ENCODE data around the gene ZIC4.
A peak's percentile ranks its signal among the peaks of the same experiment; 100 is the strongest.

Gene ZIC4

DNA sequence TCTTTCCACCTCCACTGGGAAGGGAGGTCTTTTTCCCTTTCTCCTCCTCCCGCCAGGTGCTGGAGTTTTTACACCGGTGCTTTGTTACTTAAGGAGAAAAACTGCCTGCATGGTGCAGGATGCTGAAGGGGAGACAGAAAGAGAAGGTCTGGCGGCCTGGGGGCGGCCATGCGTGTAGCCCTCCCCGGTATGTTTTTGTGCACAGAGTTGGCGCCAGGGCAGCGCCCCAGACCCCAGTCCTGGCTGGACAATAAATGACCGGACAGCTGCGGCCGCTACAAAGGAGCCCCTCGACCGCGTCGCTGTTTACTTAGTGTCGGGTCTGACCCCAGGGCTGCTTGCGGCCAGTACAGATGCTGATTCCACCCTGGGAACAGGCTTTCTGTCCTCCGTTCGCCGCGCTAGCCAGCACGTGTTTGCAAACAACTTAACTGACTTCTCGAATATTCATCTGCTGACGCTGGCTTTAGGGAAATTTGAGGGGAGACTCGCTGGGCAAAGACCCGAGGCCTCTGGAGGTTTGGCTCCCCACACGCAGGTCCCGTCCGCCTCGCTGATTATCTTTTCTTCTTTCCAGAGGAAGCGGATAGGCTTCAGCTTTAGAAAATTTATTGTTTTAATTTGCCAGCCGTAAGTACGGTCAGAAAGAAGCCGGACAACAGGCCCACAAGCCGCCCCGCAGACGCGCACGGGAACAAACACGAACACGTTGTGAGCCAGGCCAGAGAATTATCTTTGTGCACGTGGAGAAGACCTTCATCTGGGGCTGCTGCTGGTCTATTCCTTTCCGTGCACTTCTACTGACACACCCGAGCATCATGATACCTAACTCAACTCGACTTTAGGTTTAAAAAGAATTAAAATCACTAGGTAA lies 46.9 kb downstream of the ZIC4 start:
- Histone ChIP-seq H3K4me2 (ENCODE audit: low read length) (no peak overlapping the region), H3K27me3 (ENCODE audit: control insufficient read depth, insufficient read depth, low read length) (peaks cover 31% of the 10 kb centered on the region), H3K36me3 (ENCODE audit: insufficient read depth, low read length) (no peaks in the 10 kb centered on the region), H3K9ac (ENCODE audit: low read depth, low read length) (no peak overlapping the region), H3K4me3 (ENCODE audit: low read length) (no peak overlapping the region), H3K4me1 (ENCODE audit: control insufficient read depth, insufficient read depth, low read length) (peaks cover 3% of the 10 kb centered on the region), H3K9me3 (replicated peaks; ENCODE audit: low read length) (no peaks in the 10 kb centered on the region)

DNA sequence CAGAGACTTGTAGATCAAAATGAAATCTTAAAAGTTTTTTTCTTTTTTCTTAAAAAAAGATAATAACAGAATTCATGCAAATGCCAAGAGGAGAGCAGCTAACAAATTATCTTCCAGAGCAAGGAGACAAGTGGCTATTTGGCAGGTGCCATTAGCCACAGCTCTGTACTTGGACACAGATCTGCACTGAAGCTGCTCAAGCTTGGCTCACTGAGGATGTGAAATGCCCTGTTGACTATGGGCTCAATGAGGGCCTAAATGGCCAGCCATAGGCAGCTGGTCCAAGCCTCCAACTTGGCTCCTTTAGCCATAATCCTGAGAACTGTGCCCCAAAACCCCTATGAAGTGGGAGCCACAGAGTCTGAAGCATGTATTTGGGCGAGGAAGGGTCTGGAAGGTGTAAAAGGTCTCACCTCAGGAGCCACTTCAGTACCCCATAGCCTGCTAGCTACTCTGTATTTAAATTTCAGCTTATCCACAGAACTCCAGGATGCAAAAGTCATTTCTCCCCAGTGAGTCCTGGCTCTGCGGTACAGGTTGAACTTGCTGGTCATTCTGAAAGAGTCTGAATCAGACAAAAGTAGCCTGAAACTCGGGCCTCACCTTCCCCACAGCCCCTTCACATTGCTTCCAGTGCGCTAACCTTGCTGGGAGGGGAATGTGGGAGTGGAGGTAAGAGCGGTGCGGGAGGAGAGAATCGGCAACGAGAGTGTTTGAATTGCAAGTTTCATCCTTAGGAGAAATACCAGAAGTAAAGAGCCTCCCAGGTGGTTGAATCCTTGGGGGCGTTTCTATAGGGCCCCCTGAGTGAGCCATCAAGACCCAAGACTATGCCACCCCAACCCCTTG lies 48.0 kb downstream of the ZIC4 start:
- Histone ChIP-seq H3K36me3 (ENCODE audit: insufficient read depth, low read length) (no peaks in the 10 kb centered on the region), H3K9ac (ENCODE audit: low read depth, low read length) (no peak overlapping the region), H3K4me3 (ENCODE audit: low read length) (no peak overlapping the region), H3K4me2 (ENCODE audit: low read length) (no peak overlapping the region), H3K9me3 (replicated peaks; ENCODE audit: low read length) (no peaks in the 10 kb centered on the region), H3K4me1 (ENCODE audit: control insufficient read depth, insufficient read depth, low read length) (peaks cover 3% of the 10 kb centered on the region), H3K27me3 (ENCODE audit: control insufficient read depth, insufficient read depth, low read length) (peaks cover 30% of the 10 kb centered on the region)

DNA sequence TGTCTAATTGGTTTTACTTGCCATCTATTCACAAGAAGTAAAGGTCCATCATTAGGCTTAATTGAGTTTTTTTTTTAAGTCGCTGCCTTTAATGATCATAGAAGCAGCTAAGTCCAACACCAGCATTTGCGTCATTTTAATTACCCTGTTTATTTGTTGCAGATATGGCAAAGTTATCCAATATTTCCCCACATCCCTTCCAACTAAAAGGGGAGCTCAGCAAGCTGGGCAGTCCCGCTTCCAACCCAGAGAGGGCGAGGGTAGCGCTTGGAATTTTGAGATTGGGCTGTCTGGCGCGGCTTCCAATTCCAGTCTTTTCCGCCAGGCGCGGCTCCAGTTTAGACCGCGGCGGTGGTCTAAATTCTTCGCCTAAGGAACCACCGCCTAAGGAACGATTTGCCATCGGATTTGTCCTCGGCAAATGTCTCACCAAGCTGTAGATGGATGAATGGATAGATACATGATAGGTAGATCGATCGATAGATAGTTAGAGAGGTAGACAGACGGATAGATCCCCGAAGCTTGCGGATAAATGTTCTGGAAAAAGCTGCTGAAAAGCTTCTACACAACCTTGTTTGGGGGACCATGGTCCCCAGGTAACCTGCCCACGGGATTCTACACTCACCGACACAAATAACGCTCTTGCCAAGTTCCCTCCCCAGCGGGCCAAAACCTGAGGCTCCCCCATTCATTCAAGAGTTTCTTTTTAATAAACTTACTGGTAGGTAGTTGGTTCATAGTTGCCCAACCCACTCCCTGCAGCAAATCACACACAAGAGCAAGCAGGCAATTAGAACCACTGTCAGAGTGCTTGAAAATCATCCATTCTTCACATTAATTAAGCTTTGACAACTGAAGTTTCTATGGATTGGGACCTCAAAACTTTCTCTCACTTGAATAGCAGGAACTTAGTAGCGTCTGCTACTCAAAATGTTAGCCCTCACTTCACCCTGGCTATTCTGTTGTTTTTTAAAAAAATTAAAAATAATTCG lies 49.1 kb downstream of the ZIC4 start:
- no peak overlapping the region for H3K4me2 ChIP-seq (ENCODE audit: low read length)
- no peaks in the 10 kb centered on the region for H3K9me3 ChIP-seq (replicated peaks; ENCODE audit: low read length)
- H3K36me3 ChIP-seq (ENCODE audit: insufficient read depth, low read length) = no peaks in the 10 kb centered on the region
- H3K4me1 ChIP-seq (ENCODE audit: control insufficient read depth, insufficient read depth, low read length) = peaks cover 3% of the 10 kb centered on the region
- peaks cover 30% of the 10 kb centered on the region for H3K27me3 ChIP-seq (ENCODE audit: control insufficient read depth, insufficient read depth, low read length)
- H3K4me3 ChIP-seq (ENCODE audit: low read length) = no peak overlapping the region
- H3K9ac ChIP-seq (ENCODE audit: low read depth, low read length) = no peak overlapping the region

DNA sequence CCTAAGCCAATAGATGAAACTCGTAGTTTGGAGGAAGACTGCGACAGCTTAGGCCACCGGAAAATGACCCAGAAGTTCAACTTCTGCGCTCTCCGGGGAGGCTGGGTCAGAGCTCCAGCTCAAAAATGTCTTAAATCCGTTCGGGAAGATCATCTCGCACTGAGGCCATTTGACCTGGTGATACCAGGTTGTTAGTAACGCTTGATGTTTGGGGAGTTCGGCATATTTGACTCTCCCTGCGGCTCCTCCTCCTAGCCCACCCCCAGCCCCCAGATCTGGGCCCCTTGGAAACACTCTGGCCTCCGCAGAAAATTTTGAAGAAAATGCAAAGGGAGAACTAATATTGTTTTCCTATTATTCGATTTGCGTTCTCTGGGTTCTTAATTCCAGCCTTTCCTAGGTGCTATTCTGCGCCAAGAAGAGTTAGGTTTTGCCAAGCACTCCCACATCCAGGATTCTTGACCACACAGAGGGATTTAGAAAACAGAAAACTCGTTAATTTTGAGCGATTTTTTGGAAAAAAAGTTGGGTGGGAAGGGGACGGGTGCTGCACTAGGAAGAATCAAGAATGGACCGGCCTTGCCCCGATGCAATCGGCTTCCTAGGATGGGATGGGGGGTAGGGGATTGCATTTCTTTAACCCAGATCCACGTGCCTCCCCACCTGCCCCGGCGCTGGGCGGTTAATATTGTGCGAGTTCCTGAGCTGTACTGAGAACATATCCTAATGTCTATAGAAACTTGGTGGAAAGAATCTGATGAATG lies 50.0 kb downstream of the ZIC4 start:
- Histone ChIP-seq H3K4me1 (ENCODE audit: control insufficient read depth, insufficient read depth, low read length) (peaks cover 3% of the 10 kb centered on the region), H3K9me3 (replicated peaks; ENCODE audit: low read length) (no peaks in the 10 kb centered on the region), H3K4me2 (ENCODE audit: low read length) (no peak overlapping the region), H3K27me3 (ENCODE audit: control insufficient read depth, insufficient read depth, low read length) (peaks cover 30% of the 10 kb centered on the region), H3K36me3 (ENCODE audit: insufficient read depth, low read length) (no peaks in the 10 kb centered on the region), H3K9ac (ENCODE audit: low read depth, low read length) (no peak overlapping the region), H3K4me3 (ENCODE audit: low read length) (no peak overlapping the region)

DNA sequence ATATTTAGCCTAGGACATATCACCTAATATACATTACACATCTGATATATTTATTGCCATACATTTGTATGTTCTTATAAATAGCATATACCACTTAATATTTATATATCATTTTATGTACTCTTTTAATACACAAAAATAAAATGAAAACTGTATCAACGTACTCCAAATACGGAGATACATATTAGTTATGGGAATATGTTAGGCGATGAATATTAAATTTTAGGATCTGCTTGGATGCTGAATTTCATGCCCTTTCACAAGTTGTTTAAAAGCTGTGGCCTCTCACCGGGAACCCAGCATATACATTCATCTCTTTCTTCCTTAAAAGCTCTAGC lies 50.6 kb downstream of the ZIC4 start:
- Histone ChIP-seq H3K9me3 (replicated peaks; ENCODE audit: low read length) (no peaks in the 10 kb centered on the region), H3K36me3 (ENCODE audit: insufficient read depth, low read length) (no peaks in the 10 kb centered on the region), H3K4me2 (ENCODE audit: low read length) (no peak overlapping the region), H3K4me1 (ENCODE audit: control insufficient read depth, insufficient read depth, low read length) (peaks cover 3% of the 10 kb centered on the region), H3K27me3 (ENCODE audit: control insufficient read depth, insufficient read depth, low read length) (peaks cover 30% of the 10 kb centered on the region), H3K9ac (ENCODE audit: low read depth, low read length) (no peak overlapping the region), H3K4me3 (ENCODE audit: low read length) (no peak overlapping the region)

DNA sequence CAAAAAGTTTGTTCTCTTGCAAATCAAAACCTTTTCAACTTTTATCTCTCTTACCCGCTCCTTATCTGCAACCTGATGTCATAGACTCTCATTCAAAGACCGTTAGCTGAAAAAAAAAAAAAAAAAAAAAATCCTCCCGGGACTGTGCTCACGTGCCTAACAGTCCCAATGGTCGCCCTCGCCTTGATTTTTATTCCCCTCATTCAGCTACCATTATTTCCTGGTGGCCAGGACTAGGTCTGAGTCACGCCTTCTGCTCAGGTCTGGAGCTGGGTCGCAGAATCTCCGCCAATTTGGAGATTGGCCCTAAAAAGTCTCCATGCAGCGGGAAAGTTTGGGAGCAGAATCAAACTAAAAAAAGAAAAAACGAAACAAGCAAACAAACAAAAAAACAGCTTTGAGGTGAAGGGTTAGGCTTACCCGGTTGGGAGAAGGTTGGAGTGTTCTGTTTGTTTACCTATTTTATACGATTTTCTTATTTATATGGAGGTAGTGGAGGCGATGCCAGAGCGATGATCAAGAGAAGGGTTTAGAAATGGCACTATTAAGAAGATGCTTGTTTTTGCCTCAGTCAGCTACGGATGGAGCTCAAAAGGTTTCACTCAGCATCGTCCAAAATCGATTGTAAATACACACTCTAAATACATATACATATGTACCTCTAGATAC lies 51.1 kb downstream of the ZIC4 start:
- no peak overlapping the region for H3K4me3 ChIP-seq (ENCODE audit: low read length)
- H3K9ac ChIP-seq (ENCODE audit: low read depth, low read length) = no peak overlapping the region
- no peaks in the 10 kb centered on the region for H3K36me3 ChIP-seq (ENCODE audit: insufficient read depth, low read length)
- H3K4me1 ChIP-seq (ENCODE audit: control insufficient read depth, insufficient read depth, low read length) = peaks cover 3% of the 10 kb centered on the region
- H3K9me3 ChIP-seq (replicated peaks; ENCODE audit: low read length) = no peaks in the 10 kb centered on the region
- H3K4me2 ChIP-seq (ENCODE audit: low read length) = peak overlapping the region; percentile 55
- peaks cover 30% of the 10 kb centered on the region for H3K27me3 ChIP-seq (ENCODE audit: control insufficient read depth, insufficient read depth, low read length)

DNA sequence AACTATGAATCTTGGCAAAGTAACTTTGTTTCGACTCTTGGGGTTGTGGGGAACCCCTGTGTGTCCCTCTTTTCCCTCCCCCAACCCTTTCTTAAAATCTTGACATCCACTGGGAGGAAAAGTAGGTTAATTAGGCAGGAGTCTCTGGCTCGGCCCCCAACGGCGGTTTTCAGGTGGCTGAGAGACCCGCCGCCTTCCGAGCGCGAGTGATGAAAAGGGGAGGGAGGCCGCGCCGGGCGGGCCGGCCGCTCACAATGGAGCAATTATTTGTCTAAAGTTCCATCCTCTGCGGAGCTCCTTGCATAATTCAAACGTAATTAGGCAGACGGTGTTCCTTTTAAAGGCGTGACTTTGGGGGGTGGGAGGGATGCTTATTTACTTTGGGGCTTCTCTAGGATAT lies 51.7 kb downstream of the ZIC4 start:
- Histone ChIP-seq H3K36me3 (ENCODE audit: insufficient read depth, low read length) (no peaks in the 10 kb centered on the region), H3K4me2 (ENCODE audit: low read length) (peak overlapping the region; percentile 55), H3K27me3 (ENCODE audit: control insufficient read depth, insufficient read depth, low read length) (peaks cover 30% of the 10 kb centered on the region), H3K9ac (ENCODE audit: low read depth, low read length) (no peak overlapping the region), H3K4me3 (ENCODE audit: low read length) (peak overlapping the region; percentile 47), H3K4me1 (ENCODE audit: control insufficient read depth, insufficient read depth, low read length) (peaks cover 3% of the 10 kb centered on the region), H3K9me3 (replicated peaks; ENCODE audit: low read length) (no peaks in the 10 kb centered on the region)

DNA sequence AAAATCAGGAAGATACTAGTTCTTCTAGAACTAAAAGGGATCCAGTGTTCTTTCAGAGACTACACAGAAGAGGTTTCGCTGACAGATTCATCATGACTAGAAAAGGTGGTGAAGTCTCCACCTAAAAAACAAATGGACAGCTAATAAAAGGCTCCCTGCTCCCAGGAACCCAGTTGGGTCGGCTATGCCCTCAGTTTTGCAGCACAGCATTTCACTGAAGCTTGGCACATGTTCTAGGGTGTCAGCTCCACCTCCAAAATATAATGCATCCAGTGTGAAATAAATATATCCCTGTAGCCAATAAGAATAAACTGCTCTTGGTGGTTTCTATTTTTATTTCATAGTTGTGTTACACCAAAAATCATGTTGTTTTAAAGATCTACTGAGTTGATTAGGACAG lies 55.0 kb downstream of the ZIC4 start:
- Histone ChIP-seq H3K9me3 (replicated peaks; ENCODE audit: low read length) (no peaks in the 10 kb centered on the region), H3K27me3 (ENCODE audit: control insufficient read depth, insufficient read depth, low read length) (peaks cover 20% of the 10 kb centered on the region), H3K4me3 (ENCODE audit: low read length) (no peak overlapping the region), H3K4me2 (ENCODE audit: low read length) (no peak overlapping the region), H3K36me3 (ENCODE audit: insufficient read depth, low read length) (no peaks in the 10 kb centered on the region), H3K4me1 (ENCODE audit: control insufficient read depth, insufficient read depth, low read length) (peaks cover 3% of the 10 kb centered on the region), H3K9ac (ENCODE audit: low read depth, low read length) (no peak overlapping the region)

DNA sequence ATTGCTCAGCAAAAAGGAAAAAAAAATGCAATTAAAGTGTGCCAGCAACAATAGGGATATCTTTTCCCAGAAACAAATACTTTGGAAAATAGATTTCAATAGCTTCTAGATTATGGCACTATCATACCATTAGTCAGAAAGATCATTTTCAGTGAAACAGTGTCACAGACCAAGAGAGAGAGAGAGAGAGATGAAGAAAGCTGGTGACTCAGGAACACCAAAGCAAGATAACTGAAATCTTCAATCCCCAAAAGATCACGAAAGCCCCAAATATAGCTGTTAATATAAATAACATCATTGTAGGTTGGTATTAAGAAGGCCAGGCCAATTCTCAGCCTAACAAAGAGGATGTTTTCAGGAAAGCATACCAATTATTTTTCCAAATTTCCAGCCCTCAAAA lies 57.4 kb downstream of the ZIC4 start:
- Histone ChIP-seq H3K4me3 (ENCODE audit: low read length) (no peak overlapping the region), H3K9me3 (replicated peaks; ENCODE audit: low read length) (no peaks in the 10 kb centered on the region), H3K36me3 (ENCODE audit: insufficient read depth, low read length) (no peaks in the 10 kb centered on the region)

DNA sequence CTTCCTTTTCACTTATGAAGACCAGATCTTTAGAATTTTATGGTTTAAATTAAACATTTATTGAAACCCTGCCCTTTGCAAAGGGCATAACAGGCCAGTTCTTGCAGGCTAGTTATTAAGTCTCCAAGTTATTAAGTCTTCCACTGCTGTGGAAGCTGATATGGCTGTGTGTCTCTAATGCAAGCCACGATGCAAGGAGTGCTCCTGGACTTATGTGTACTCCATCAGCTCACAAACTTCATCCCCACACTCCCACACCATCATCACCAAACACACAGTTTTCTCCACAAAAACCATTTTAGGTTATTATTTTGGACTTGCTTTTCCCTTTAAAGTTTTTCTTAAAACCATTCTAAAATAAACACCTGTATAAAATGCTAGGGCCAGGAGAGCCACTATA lies 62.4 kb downstream of the ZIC4 start:
- Histone ChIP-seq H3K9me3 (replicated peaks; ENCODE audit: low read length) (no peaks in the 10 kb centered on the region), H3K27me3 (ENCODE audit: control insufficient read depth, insufficient read depth, low read length) (no peaks in the 10 kb centered on the region), H3K4me2 (ENCODE audit: low read length) (no peak overlapping the region), H3K4me1 (ENCODE audit: control insufficient read depth, insufficient read depth, low read length) (no peaks in the 10 kb centered on the region), H3K4me3 (ENCODE audit: low read length) (no peak overlapping the region), H3K9ac (ENCODE audit: low read depth, low read length) (no peak overlapping the region), H3K36me3 (ENCODE audit: insufficient read depth, low read length) (no peaks in the 10 kb centered on the region)

More for the DNA sequence above, 57.4 kb downstream of the ZIC4 start:
- no peak overlapping the region for H3K4me2 ChIP-seq (ENCODE audit: low read length)
- no peak overlapping the region for H3K9ac ChIP-seq (ENCODE audit: low read depth, low read length)
- no peaks in the 10 kb centered on the region for H3K4me1 ChIP-seq (ENCODE audit: control insufficient read depth, insufficient read depth, low read length)
- no peaks in the 10 kb centered on the region for H3K27me3 ChIP-seq (ENCODE audit: control insufficient read depth, insufficient read depth, low read length)
